HTR-8/SVneo (cell line): Measurements from ENCODE around the gene MTPN.
A peak's percentile ranks its signal among the peaks of the same experiment; 100 is the strongest.

Source experiments
- DNase-seq: peaks from one replicate; pipeline ENCODE4 v3.0.0; 2011; ENCODE audit warnings: low spot score, mixed read lengths; ENCODE audit not compliant: insufficient read length
- FAIRE-seq: peaks from 2 replicates; lab custom pipeline; 2011; peaks lifted over from hg19 to GRCh38; lab: Jason Lieb, UNC

Gene MTPN

DNA sequence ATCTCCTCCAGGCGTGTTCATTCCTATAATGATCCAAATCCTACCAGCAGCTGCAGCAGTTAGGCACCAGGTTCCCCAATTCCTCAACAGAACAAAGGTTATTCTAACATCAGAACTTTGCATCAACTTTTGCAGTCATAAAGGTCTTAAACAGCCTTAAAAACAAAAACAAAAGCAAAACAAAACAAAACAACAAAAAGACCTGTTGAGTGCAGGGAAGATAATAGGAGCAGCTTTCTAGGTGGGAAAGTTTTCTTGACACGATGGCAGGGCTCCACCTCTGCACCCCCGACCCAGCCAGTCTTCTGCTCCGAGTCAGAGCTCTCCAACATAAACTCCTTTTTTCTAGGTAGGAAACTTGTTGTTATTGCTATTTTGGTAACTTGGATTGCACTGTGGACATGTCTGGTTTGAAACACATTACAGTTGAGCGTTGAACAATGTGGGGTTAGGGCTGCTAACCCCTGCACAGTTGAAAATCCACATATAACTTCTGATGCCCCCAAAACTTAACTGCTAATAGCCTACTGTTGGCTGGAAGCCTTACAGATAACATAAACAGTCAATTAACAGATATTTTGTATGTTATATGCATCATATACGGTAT is 77.6 kb downstream of the MTPN start:
- no peak for FAIRE-seq
- no peak for DNase-seq

DNA sequence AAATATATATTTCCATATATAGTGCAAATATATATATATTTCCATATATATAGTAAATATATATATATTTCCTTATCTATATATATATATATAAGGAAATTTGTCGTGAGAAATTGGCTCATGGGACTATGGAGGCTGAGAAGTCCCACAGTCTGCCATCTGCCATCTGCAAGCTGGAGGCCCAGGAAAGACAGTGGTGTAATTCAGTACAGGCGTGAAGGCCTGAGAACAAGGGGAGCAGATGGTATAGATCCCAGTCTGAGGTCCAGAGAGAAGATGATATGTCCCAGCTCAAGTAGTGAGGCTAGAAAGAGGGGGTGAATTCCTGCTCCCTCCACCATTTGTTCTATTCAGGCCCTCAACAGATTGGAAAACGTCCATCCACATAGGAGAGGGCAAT is 78.9 kb downstream of the MTPN start:
- FAIRE-seq (no peak), DNase-seq (no peak)

DNA sequence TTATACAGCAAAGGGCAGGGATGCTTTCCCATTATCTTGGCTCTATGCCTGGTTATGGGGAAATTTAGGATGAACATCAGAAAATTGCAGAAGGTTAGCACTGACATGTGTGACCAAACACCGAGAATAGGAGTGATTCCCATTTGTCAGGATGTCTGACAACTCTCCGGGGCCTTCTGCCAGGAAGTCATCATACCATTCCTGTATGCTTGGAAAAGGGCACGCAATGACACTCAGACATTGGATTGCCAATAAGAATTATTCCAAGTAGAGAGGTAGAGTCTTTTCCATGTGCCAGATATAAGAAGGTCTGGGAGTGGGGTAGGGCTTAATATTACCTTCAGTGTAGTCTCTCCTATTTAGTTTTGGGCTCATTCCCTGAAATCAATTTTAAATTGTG is 82.3 kb downstream of the MTPN start:
- no peak for FAIRE-seq
- DNase-seq, result no peak

DNA sequence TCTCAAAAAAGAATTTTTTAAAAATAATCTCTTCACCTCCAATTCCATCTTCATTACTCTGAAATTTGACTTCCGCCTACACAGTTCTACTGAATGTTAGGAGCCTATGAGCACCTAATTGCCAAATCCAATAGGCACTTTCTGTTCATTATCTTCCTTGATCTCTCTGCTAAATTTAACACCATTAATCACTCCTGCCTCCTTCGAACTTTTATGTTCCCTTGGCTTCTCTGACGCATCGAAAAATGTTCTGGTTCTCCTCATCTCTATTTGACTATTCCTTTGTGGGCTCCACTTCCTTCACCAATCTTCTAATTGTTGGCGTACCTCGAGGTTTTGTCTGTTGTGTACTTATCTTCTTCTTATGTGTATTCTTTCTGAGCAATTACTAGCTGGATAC is 87.3 kb downstream of the MTPN start:
- FAIRE-seq, result no peak
- no peak for DNase-seq

DNA sequence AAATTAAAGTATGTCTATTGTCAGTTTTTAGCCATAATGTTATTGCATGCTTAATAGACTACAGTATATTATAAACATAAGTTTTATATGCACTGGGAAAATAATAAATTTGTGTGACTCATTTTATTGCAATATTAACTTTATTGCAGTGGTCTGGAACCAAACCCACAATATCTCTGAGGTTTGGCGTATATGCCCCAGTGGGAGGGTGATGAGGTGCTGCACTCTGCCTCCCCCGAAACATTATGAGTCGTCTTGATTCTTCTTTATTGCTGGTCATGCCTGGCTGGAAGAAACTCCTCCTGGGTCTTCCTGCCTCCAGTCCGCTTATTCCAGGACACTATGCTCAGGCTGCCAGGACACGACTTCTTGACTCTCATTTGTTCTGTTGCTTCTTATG is 88.4 kb downstream of the MTPN start:
- no peak for DNase-seq
- FAIRE-seq, result no peak

DNA sequence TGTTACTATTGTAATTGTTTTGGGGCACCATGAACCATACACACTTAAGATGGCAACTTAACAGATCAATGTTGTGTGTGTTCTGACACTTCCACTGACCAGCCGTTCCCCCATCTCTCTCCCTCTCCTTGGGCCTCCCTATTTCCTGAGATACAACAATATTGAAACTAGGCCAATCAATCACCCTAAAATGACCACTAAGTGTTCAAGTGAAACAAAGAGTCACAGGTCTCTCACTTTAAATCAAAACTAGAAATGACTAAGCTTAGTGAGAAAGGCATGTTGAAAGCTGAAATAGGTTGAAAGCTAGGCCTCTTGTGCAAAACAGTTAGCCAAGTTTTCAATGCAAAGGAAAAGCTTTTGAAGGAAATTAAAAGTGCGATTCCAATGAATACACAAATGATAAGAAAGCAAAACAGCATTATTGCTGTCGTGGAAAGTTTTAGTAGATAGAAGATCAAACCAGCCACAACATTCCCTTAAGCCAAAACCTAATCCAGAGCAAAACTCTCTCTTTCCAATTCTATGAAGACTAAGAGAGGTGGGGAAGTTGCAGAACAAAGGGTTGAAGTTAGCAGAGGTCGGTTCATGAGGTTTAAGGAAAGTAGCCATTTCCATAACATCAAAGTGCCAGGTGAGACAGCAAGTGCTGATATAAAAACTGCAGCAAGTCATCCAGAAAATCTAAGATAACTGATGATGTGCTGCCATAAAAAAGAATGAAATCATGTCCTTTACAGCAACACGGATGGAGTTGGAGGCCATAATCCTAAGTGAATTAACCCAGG is 90.6 kb downstream of the MTPN start:
- DNase-seq, result no peak
- no peak for FAIRE-seq

DNA sequence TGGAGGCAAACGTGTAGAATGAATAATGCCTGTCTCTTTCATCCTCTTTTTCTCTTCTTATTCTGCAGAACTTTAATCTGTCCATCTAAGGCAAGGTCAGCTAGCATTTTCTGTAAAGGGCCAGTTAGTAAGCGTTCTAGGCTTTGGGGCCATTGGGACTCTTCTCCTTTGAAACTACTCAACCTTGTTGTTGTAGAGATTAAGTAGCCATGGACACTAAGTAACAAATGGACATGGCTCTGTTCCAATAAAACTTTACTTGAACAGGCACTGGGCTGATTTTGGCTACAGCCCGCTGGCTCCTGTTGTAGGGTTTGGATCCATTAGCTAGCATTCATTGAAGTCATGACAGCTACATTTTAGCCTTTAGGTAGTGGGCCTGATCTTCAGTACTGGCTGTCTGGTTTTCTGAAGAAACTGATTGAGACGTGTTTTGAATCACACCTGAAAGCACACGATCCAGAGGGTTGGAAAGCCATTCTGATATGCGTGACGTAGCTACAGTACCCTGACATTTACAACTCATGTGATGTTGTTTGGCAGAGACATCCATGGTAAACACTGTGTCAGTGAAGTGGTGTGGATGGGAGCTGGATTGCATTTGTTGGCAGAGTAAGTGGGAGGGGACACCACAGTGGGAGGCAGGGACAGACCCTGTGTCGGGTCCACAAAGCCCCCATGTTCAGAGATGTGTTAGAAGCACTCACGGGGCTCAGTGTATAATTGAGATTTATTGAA is 92.5 kb downstream of the MTPN start:
- FAIRE-seq (no peak), DNase-seq (no peak)

DNA sequence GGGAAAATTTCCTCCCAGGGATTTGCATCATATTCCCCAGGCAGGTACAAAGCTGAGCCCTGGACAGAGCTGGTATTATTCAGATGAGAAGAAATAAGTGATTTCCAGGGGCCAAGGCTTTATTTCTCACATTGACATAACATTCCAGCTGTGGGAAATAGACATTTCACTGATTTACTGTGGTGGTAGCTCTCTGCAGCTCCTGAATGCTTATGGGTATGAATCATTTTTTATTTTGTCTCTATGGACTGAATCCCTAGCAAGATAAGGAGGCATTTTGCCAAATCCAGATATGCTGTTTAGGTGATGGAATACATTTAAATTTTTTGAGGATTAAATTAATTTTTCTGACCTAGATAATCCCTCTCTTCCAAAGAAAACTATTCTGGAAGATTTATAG is 97.9 kb downstream of the MTPN start:
- DNase-seq (peak; percentile 33), FAIRE-seq (no peak)

DNA sequence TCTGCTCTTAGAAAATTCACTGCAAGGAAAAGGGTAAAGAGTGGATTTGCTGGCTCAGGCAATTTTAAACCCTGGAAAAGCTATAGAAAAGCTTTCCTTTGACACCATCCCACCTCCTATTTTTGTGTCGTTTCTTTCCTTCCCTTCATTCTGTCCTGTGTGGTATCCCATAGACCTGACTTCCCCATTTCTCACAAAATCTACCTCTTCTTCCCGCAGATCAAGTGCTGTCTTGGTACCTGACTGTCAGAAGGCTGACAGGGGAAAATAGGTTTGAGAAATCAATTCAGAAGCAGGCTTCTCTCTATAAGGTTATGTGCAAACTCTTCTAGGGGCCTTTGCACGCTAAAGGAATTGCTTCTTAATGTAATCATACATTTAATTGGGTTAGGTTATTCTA is 98.9 kb downstream of the MTPN start:
- FAIRE-seq, result no peak
- DNase-seq, result no peak

DNA sequence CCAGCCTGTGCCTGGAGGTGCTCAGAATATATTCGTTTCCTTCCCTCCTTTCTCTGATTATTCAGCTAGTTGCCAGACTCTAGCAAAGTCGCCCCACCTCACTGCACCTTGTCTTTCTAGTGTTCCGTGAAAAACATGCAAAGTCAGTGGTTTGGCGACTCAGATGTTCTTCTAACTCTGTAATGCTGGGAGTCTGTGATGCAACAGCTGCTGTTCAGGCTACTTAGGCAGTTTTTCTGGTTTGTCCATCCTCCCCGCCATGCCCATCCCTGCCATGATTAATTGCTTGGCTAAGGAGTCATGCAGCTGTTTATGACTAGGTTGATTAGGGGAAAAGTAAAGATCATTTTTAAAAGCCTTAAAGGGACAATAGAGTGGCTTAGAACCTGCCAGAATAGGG is 99.4 kb downstream of the MTPN start:
- DNase-seq (no peak), FAIRE-seq (no peak)
